ENCODE measurements around the gene TMEM156. TPM values are rescaled to one million over a fixed set of nuclear protein-coding genes. Genes with fewer than 3 reads are reported as not detected.

Gene TMEM156
- total and polyA plus RNA-seq, 2 donors (not counting 3 experiments of a cell fraction or from before 2014, with no cell fraction given): 0.39 to 1.00 TPM

GRCh38 chr4:38967260-38968095 lies 64.7 kb downstream of the TMEM156 start:
- FAIRE-seq: no peak
- Histone ChIP-seq H3K9me1 (replicated peaks; ENCODE audit: control insufficient read depth, extremely low read depth, insufficient read depth, low read length) (no peaks in the 10 kb centered on the region), H4K20me1 (replicated peaks; ENCODE audit: control insufficient read depth, extremely low read depth, insufficient read depth, low read length) (no peaks in the 10 kb centered on the region), H3K9ac (replicated peaks; ENCODE audit: extremely low read depth, insufficient read depth, low read length) (no peak overlapping the region), H3K36me3 (ENCODE audit: control insufficient read depth in 2 of 2, extremely low read depth in 1 of 2, insufficient read depth in 2 of 2, low read length in 2 of 2) (no peaks in the 10 kb centered on the region), H3K27ac (ENCODE audit: insufficient read depth, low read depth, low read length) (no peak overlapping the region), H3K27me3 (ENCODE audit: control insufficient read depth in 2 of 2, insufficient read depth in 2 of 2, low read length in 2 of 2) (no peaks in the 10 kb centered on the region), H3K9me3 (replicated peaks; ENCODE audit: control insufficient read depth, insufficient read depth, low read length) (no peaks in the 10 kb centered on the region), H3K79me2 (ENCODE audit: control insufficient read depth, insufficient read depth, low read length) (no peaks in the 10 kb centered on the region), H2AFZ (ENCODE audit: low read depth, low read length) (no peak overlapping the region), H3K4me2 (ENCODE audit: insufficient read depth, low read length) (no peak overlapping the region), H3K4me1 (ENCODE audit: control insufficient read depth, extremely low read depth, insufficient read depth, low read length) (no peaks in the 10 kb centered on the region), H3K4me3 (replicated peaks in 1 of 3; ENCODE audit: insufficient read depth in 1 of 3, low read depth in 1 of 3, low read length in 3 of 3) (no peak overlapping the region)
- POLR2A ChIA-PET: no interaction called here
- no TSS peak for BruUV-seq (replicated peaks)
- peak; percentile 9 for DNase-seq (ENCODE audit: low read depth, low spot score)
- dilution Hi-C loops (cut with MboI; ENCODE audit: extremely low pct_ligation_motif_present, low sequenced_read_pairs): no loop called here
- TF ChIP-seq FOS (IDR thresholded peaks at IDR 0.05; ENCODE audit: borderline replicate concordance, insufficient read depth, low read length) (peak; percentile 7), JUN (IDR thresholded peaks at IDR 0.05; ENCODE audit: borderline replicate concordance, insufficient read depth, insufficient read length, low read depth) (no peak), MAX (IDR thresholded peaks at IDR 0.05; ENCODE audit: insufficient read depth, insufficient read length) (no peak), GATA2 (IDR thresholded peaks at IDR 0.05; ENCODE audit: insufficient read depth, insufficient read length, low read depth, low read length) (no peak), CTCF (IDR thresholded peaks at IDR 0.05; ENCODE audit: extremely low read depth in 1 of 2, insufficient read depth in 1 of 2, low read depth in 1 of 2, low read length in 2 of 2) (no peak)
- CTCF ChIA-PET: no interaction called here
- intact Hi-C loops (cut with micrococcal nuclease): no loop called here
